ENCODE data around the gene POLR3G.

The POLR3G gene

GRCh38 chr5:90548069-90548593 is 73.5 kb downstream of the POLR3G start:
- no peak overlapping the region for H3K4me3 ChIP-seq (replicated peaks; ENCODE audit: low read depth, low read length)
- no peak for TF ChIP-seq CTCF (IDR thresholded peaks at IDR 0.05; ENCODE audit: low read depth, low read length, missing control alignments)
- DNase-seq (ENCODE audit: extremely low read depth, low read depth), result no peak

GRCh38 chr5:90549223-90549622 is 74.6 kb downstream of the POLR3G start:
- no peak for TF ChIP-seq CTCF (IDR thresholded peaks at IDR 0.05; ENCODE audit: low read depth, low read length, missing control alignments)
- no peak overlapping the region for H3K4me3 ChIP-seq (replicated peaks; ENCODE audit: low read depth, low read length)
- no peak for DNase-seq (ENCODE audit: extremely low read depth, low read depth)

GRCh38 chr5:90549729-90550275 is 75.1 kb downstream of the POLR3G start:
- no peak for DNase-seq (ENCODE audit: extremely low read depth, low read depth)
- H3K4me3 ChIP-seq (replicated peaks; ENCODE audit: low read depth, low read length), result no peak overlapping the region
- no peak for TF ChIP-seq CTCF (IDR thresholded peaks at IDR 0.05; ENCODE audit: low read depth, low read length, missing control alignments)

- no peak overlapping the region for H3K4me3 ChIP-seq (replicated peaks; ENCODE audit: low read depth, low read length)
- no peak for TF ChIP-seq CTCF (IDR thresholded peaks at IDR 0.05; ENCODE audit: low read depth, low read length, missing control alignments)
- DNase-seq (ENCODE audit: extremely low read depth, low read depth), result no peak
These were observed 76.3 kb downstream of the POLR3G start for GRCh38 chr5:90550963-90551362.

- no peak for DNase-seq (ENCODE audit: extremely low read depth, low read depth)
- no peak for TF ChIP-seq CTCF (IDR thresholded peaks at IDR 0.05; ENCODE audit: low read depth, low read length, missing control alignments)
- H3K4me3 ChIP-seq (replicated peaks; ENCODE audit: low read depth, low read length), result no peak overlapping the region
These were observed 76.7 kb downstream of the POLR3G start for GRCh38 chr5:90551376-90551775.

GRCh38 chr5:90553711-90554110 is 79.0 kb downstream of the POLR3G start:
- no peak for TF ChIP-seq CTCF (IDR thresholded peaks at IDR 0.05; ENCODE audit: low read depth, low read length, missing control alignments)
- no peak overlapping the region for H3K4me3 ChIP-seq (replicated peaks; ENCODE audit: low read depth, low read length)

More at GRCh38 chr5:90553711-90554110, 79.0 kb downstream of the POLR3G start:
- no peak for DNase-seq (ENCODE audit: extremely low read depth, low read depth)

Measured in HFF-Myc (cell line).